ENCODE results near the gene TMEM121.

The TMEM121 gene

DNA sequence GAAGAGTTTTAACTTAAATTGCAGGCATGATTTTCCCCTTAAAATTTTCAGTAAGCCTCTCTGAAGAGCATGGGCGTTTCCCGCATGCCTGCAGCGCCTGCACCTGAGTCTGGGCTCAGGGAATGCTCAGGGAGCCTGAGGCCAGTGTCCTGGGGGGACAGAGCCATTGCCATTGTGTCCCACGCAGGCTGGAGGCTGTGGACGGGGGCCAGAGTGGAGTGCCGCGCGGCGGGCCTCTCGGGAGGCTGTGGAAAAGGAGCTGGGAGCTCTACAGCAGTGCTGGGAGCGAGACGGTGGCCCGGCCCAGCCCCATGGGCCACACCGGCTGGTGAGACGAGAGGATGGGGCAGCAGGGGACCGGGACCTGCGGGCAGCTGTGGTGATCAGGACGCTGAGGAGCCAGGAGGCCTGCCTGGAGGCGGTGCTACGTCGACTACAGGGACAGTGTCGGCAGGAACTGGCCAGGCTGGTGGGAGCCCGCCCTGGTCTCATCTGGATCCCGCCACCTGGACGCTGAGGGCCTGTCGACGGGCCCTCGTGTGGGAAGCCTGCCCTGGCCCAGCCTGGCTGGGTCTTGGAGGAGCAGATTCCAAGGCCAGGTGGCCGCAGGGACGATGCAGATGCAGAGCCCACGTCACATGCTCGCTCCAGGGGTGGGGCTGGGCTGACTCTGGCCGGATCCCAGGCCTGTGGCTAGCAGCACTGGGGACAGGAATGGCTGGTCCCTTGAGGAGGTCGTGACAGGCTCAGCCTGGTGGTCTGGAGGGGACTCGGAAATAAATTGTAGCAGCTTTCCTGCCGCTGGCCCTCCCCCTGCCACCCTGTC, 27.7 kb upstream of the TMEM121 start:
- DNase-seq, result no peak

DNA sequence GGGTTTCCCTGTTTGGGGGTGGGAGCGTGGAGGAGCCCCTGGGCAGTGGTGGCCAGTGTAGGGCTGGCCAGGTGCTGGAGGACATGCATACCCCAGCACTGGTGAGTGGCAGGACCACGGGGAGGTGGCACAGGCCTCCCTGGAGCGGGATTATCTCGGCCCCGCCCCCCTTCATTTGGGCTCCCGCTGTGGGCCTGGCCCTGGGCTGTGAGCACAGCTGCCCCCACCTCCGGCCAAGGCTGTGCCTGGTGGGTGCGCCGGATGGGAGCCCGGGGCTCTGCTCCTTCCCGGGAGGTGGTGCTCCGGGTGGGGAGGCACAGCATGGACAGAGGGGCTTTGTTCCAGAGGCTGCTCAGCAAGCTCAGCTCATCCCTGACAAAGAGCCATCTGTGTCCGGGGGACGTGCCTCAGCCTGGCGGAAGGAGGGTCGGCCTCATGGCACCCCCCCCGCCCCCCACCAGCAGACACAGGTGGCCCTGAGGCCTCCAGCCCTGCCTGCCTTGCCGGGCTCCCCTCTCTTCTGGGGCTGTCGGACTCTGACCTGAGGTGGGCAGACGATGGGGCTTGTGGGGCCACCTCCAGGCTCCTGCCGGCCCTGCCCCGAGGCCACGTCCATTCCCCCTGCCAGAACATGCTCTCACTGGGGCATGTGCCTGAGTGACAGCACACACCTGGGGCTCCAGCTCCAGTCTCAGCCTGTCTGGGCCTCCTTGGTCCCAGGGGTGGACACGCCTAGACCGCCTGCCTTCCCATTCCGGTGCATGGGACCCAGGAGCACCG, 26.9 kb upstream of the TMEM121 start:
- no peak for DNase-seq

DNA sequence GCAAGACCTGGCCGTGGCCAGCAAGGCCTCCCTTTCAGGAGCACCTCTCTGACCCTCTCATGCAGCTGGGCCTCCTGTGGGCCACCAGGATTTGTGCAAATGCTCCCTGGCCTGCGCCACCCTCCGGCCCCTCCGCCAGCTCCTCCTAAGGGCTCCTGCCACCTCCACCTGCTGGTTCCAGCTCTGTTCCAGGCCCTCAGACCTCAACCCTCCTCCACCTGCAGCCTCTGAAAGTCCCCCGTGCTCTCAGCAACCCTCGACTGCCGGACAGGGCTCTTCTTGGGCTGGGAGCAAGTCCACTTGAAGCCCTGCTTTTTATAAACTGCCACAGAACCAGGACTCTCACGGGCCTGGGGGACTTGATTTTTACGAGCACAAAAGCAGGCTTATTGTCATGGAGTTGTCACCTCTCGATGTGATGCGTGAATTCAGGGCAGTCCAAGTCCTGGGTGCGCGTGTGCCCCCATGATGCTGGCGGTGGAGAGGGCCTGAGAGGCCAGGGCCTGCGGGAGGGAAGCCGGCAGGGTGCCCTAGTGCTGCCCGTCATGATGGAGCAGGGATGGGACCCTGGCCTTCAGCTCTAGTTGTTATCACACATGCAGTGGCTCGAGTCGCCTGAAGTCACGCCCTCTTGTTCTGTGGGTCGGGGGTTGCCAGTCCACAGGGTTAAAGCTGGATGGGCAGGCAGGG, 26.2 kb upstream of the TMEM121 start:
- DNase-seq, result no peak

GRCh38 chr14:105500726-105501101, 25.7 kb upstream of the TMEM121 start:
- no peak for DNase-seq

GRCh38 chr14:105501504-105502291, 24.7 kb upstream of the TMEM121 start:
- DNase-seq, result no peak

- DNase-seq, result no peak
These were observed 23.7 kb upstream of the TMEM121 start for GRCh38 chr14:105502446-105503295.

GRCh38 chr14:105503296-105503640, 23.1 kb upstream of the TMEM121 start:
- DNase-seq, result peak in 1 of 2 experiments; percentile 3

- DNase-seq, result no peak
These were observed 22.3 kb upstream of the TMEM121 start for GRCh38 chr14:105503935-105504692.

DNA sequence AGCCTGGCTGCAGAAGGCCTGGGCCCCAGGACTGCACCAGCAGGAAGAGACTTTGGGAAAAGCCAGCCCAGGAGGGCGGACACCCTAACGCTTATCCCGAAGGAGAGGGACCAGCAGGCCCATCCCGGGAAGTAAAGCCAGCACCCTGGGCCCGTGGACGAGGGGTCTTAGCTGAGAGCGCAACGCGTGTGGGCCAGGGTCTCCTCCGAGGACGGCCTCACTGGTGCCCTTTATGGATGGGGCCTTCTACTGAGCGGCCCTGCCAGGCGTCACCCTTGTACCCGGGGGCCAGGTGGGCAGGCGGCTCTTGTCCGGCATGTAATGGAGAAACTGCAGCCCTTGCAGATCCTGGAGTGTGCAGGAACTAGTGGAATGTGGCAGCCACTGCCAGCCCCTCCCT, 21.3 kb upstream of the TMEM121 start:
- DNase-seq, result no peak

DNA sequence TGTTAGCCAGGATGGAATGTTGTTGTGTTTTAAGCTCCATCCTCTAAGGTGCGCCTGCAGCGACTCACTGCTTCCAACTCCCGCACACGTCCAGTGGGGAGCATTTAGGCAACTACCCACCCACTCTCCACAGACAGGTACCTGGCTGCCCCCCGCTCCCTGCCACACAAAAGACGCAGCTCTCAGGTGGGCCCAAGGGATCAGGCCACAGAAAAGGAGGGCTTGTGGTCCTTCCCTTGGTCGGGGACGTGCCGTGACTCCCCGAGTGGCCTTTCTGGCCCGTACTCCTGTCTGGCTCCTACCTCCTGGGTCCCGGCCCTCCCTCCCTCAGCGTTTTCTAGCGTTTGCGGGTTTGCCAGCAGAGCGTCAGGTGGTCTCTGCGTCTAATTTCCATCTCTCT, 19.1 kb upstream of the TMEM121 start:
- no peak for DNase-seq

DNA sequence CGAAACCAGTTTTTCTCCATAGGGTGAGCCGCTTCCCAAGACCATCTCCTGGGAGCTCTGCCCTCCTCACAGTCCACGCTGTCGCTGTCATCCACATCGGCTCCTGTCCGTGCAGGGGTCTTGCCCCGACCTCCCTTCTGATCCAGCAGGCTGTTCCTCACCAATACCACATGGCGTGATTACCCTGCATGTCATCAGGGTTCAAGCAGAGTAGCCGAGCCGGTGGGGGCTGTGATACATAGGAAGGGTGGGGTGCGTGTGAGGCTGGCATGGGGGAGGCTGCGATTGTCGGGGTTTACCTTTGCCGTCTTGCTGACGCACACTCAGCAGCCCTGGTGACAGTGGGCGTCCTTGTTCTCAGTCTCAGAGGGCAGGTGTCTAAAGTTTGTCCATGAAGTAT, 18.3 kb upstream of the TMEM121 start:
- DNase-seq, result no peak

GRCh38 chr14:105508601-105509000, 17.8 kb upstream of the TMEM121 start:
- no peak for DNase-seq

GRCh38 chr14:105517096-105517495, 9.3 kb upstream of the TMEM121 start:
- no peak for DNase-seq

GRCh38 chr14:105519946-105520698, 6.3 kb upstream of the TMEM121 start:
- DNase-seq, result no peak

GRCh38 chr14:105525326-105525725, 1.1 kb upstream of the TMEM121 start:
- no peak for DNase-seq

- no peak for DNase-seq
These were observed 495 bp downstream of the TMEM121 start for GRCh38 chr14:105526776-105527380.

- no peak for DNase-seq
These were observed 1.0 kb downstream of the TMEM121 start for GRCh38 chr14:105527381-105527825.

GRCh38 chr14:105527826-105528585, 1.6 kb downstream of the TMEM121 start:
- peak in 1 of 2 experiments; percentile 23 for DNase-seq

Data from NCI-H187 (cell line).